GM11168 (cell line): Measurements from ENCODE around the gene UACA.
"Not testable (repeated sequence)": the region's sequence is repeated elsewhere in the genome, so short reads cannot be mapped to it uniquely, and the experiment has no call there.

Source experiments
- in situ Hi-C: fragments of 300-500 bp; cut with MboI; formaldehyde crosslinking; loops from one replicate; pipeline ENCODE4 v1.12.0; 2022; ENCODE audit warnings: low sequenced_read_pairs; ENCODE audit not compliant: unreplicated experiment

Gene UACA, protein sequence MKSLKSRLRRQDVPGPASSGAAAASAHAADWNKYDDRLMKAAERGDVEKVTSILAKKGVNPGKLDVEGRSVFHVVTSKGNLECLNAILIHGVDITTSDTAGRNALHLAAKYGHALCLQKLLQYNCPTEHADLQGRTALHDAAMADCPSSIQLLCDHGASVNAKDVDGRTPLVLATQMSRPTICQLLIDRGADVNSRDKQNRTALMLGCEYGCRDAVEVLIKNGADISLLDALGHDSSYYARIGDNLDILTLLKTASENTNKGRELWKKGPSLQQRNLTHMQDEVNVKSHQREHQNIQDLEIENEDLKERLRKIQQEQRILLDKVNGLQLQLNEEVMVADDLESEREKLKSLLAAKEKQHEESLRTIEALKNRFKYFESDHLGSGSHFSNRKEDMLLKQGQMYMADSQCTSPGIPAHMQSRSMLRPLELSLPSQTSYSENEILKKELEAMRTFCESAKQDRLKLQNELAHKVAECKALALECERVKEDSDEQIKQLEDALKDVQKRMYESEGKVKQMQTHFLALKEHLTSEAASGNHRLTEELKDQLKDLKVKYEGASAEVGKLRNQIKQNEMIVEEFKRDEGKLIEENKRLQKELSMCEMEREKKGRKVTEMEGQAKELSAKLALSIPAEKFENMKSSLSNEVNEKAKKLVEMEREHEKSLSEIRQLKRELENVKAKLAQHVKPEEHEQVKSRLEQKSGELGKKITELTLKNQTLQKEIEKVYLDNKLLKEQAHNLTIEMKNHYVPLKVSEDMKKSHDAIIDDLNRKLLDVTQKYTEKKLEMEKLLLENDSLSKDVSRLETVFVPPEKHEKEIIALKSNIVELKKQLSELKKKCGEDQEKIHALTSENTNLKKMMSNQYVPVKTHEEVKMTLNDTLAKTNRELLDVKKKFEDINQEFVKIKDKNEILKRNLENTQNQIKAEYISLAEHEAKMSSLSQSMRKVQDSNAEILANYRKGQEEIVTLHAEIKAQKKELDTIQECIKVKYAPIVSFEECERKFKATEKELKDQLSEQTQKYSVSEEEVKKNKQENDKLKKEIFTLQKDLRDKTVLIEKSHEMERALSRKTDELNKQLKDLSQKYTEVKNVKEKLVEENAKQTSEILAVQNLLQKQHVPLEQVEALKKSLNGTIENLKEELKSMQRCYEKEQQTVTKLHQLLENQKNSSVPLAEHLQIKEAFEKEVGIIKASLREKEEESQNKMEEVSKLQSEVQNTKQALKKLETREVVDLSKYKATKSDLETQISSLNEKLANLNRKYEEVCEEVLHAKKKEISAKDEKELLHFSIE (N-terminal part only)

DNA sequence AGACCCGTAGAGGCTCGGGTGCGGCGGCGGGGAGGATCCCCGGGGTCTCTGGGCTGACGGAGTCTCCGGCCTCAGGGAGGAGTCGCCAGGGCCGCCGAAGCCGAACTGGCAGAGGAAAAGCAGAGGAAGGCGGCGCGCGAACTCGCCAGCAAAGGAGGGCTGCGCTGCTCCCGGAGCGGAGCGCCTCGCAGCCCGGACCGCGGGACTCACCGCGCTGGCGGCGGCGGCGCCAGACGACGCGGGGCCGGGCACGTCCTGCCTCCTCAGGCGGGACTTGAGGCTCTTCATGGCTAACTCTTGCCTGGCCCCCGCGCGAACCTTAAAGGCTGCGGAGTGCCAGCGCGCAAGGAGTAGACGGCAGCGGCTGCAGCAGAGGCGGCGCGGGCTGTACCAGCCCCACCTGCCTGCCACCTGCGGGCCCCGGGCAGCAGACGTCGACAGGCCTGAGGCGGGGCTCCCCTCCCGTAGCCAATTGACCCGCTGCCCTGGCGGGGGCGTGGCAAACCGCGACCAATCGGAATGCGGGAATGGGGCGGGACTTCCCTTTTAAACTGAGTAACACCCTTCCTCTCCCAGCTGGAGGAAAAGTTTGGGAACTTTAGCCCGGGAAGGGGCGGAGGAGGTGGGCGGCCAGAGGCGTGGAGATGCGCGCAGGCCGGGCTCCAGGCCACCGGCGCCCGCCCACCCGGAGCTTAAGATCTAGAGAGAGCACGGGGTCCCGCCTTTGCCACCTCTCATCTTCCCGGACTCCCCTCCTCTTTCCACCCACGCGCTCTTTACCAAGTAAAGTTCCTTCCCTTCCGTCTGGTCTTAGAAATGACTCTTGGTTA is at the start of gene UACA:
Gene UACA, minus strand, starts transcription at position 439 of the 830 bp plus-strand sequence. Its CDS starts 151 bp downstream, at position 288.
- in situ Hi-C loops, result no loop called here

DNA sequence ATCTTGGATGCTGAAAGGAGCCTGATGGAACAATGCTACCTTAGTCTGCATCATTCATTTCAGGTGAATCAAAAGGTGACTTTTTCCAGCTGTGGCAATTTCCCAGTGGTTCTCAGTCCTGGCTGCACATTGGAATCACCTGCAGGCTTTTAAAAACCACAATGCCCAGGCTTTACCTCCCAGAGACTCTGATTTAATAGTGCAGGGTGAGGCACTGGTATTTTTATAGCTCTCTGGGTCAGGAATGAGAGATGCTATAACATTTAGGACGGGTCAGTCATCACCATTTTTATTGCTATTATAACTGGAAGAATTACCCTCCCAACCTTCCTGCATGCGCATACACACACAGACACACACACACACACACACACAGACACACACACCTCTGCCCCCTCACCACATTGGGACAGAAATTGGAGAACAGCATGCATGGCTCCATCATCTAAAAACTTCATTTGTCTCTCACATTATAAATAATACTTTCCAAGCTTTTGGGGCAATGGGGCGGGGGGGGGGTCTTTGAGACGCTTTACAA is 49.5 kb upstream of the UACA start:
- in situ Hi-C loops, result no loop called here

DNA sequence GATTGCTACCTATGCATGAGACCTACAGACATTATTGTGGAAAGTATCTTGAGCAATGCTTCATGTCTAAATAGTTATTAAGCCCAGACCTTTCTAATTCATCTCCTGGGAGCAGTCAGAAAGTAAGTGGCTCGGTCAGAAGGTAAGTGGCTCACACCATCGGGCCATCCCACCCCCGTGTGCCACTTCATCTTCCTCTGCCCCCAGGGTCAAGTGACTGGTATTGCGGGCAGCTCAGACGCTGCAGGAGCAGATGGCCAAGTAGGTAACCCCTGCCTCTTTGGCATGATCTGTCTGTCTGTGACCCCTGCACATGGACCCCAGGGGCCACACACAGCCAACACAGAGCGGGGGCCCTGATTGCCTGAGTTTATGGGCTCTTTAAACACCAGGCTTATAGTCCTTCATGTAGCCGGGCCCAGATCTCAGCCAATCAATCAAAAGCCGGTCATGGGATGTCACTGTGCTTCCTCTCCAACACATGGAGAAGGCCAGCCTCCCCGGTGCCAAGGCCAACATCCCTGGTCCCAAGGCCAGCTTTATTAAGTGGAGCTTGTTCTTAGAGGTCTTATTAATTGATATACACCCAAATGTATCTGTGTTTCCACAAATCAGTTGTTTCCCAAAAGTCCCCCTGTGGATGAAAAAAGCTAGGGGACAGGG is 47.7 kb upstream of the UACA start:
- in situ Hi-C loops, result no loop called here

DNA sequence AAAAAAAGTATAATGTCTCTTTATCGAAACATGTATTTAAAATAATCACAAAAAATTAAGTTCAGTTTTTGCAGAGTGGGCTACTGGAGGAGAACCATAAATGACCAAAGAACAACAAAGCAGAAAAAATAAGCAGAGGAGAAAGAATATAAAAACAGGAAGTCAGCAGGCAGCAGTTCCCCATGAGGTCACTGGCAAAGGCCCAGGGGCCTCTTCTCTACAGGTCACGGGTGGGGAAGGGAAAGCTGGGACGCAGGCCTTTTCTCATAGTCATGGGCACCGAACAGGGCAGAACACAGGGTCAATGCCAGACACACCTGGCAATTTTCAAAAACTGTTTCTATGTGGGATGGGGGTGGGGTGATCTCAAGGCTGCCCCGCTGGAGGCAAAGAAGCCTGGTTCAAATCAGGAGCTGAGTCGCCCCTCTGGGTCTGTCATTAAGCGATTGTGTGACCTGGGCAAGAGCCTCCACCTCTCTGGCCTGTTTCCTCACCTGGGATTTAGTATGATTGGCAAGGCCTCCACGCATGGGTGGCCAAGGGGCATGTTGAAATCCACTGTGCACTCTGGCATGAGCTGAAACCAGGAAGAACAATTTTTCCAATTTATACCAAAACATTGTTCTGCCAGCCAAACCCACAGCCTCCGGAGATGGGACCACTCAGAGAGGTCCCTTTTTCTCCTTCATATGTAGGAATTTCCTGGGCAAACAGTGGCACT is 43.8 kb upstream of the UACA start:
- in situ Hi-C loops, result no loop called here

DNA sequence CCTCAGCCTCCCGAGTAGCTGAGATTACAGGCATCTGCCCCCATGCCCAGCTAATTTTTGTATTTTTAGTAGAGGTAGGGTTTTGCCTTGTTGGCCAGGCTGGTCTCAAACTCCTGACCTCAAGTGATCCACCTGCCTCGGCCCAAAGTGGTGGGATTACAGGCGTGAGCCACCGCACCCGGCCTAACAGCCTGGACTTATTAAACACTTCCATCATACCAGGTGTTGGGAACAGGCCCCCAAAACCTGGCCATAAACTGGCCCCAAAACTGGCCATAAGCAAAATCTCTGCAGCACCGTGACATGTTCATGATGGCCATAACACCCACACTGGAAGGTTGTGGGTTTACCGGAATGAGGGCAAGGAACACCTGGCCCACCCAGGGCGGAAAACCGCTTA is 41.0 kb upstream of the UACA start:
- in situ Hi-C loops, result not testable (repeated sequence)

DNA sequence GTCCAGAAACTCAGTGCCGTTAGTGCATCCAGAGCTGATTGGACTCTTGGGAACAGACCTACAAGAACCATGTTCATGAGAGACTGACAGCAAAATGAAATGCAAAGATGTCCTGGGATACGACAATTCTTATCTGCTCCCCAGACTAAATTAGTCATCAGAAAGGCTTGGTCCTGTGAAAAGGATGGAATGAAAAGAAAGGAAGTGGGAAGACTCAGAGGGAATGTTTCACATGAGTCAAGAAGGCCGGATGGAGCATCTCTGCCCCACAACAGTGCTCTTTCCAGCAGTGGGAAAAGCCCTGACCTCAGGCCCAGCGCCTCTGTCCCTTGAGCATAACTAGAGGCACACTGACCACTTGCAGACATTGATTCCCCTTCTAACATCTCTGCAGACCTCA is 39.3 kb upstream of the UACA start:
- in situ Hi-C loops, result no loop called here

DNA sequence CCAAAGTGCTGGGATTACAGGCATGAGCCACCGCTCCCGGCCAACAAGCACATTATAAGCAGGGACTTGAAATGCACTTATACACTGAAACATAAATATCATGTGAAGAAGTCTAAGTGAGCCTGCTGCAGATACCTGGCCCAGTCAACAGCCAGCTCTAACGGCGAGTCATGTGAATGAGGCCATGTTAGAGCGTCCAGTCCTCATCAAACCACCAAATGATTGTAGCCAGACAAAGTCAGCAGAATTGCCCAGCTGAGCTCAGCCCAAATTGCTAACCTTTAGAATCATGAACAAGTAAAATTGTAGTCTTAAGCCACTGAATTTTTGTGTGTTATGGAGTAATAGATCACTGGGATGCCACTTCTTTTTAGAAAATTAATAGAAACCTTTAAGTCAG is 37.8 kb upstream of the UACA start:
- in situ Hi-C loops, result no loop called here

DNA sequence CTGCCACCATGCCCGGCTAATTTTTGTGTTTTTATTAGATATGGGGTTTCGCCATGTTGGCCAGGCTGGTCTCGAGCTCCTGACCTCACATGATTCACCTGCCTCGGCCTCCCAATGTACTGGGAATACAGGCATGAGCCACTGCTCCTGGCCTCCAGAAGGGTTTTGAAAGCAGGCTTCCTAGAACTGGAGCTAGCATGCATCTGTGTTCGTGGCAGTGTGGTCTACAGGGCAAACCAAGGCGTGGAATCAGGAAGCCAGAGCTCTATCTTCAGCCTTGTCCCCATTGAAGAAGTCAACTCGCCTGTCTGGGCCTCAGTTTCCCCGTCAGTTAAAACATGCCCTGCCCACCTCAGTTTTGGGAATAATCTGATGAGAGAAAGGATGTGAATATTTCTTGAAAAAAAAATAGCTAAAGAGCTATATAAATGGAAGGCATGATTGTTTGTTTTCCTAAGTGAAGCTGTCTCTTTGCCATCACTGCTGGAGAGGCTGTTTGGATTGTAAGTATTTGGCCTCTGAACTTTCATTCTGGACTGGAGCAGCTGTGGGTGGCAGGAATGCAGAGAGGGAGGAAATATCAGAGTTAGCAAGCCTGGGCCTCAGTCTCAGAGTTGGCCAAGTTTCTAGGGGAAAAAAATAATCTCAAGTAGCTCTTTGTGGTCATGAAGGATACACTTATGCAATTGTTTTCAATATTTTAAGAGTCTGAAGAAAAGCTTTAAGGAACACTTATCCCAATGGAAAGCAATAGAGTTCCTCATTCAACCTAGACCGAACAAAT is 36.5 kb upstream of the UACA start:
- in situ Hi-C loops, result no loop called here

DNA sequence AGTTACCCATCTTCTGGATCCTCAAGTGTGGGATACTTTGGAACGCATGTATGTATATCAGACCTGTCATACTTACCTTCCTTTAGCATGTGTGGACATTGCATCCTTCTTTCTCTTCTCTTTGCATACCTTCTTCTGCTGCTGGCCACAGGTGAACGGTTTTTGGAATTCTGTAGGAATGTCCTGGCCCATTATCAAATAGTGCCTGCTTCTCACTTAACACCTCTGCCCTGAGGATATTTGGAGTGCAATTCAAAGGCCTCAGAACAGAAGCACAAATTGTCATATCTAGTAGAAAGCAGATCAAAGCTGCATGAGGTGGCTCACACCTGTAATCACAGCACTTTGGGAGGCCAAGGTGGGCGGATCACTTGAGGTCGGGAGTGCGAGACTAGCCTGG is 34.1 kb upstream of the UACA start:
- in situ Hi-C loops, result no loop called here

DNA sequence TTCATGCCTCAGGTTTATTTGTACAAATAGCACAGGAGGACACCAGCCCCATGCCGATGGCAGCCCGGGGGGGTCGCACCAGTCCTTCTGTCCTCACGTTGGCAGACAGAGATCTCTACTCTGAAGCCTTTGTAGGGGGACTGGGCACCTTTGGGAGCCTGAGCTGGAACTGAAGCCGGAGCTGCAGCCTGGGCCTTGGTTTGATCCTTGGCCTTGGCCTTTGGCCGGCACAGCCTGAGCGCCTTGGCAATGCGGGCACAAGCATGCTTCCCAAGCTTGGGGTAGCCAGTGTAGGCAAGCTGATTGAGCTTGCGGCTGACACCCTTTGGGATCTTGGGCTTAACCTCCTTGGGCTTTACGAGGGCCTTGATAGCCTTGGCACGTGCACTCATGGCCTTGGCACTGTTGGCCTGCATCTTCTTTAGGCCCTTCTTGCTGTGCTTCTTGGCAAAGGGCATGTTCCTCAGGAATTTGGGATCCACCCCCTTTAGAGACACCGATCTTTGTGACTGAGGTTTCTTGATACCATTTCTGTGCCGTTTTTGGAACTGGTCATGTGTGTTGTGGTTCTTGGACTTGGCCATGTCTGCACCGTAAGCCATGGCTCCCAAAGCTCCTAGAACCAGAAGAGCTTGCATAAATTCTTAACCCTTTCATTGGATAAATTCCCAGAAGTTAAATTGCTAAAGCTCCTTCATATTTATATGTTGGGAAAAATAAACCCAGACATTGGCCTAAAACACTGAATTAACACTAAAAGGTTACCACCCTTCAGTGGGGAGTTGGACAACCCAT is 33.4 kb upstream of the UACA start:
- in situ Hi-C loops, result no loop called here

DNA sequence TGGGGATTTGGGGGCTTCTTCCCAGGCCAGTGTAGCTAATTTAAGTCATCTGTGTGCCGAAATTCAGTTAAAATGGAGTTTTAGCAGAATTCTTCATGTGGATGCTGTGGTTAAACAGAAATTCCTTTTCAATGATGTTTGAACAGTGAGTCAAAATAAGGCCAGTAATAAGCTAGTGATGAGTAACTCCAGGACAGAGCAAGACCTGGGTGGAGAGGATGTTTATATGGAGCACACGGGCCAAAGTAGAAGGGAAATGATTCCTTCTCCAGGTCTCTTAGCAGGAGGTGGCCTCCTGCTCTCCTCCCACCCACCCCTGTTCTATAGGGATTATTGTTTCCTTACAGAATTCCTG is 31.9 kb upstream of the UACA start:
- in situ Hi-C loops, result no loop called here

DNA sequence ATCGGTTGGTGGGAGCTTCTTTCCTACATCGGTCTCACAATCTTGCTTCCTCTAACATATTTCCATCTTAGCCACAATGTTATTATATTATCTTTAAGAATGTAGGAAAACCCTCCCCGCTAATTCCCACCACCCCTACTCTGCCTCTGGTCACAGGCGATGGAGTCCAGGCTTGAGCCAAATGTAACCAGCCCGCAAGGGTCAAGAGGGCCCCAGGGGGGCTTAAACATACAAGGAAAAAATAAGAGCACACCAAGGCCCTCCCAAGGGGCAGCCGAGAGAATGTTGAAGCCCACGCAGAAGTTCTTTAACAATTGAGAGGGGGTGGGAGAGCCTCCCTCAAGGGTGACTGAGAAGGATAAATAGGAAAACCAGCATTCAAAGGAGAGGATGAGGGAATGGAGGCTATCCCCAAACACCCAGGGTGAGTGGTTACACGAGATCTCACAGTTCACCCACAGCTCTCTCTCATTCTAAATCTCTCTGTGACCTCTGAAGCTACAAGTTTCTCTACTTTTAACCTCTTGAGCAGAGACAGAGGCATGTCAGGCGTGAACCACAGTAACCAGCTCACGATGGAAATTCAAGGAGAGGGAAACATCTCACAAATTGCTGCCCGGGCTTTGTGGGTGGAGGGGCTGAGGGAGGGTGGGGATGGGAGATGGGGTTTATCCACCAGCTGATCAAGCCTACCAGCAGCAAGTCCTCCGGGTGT is 31.4 kb upstream of the UACA start:
- in situ Hi-C loops, result no loop called here

DNA sequence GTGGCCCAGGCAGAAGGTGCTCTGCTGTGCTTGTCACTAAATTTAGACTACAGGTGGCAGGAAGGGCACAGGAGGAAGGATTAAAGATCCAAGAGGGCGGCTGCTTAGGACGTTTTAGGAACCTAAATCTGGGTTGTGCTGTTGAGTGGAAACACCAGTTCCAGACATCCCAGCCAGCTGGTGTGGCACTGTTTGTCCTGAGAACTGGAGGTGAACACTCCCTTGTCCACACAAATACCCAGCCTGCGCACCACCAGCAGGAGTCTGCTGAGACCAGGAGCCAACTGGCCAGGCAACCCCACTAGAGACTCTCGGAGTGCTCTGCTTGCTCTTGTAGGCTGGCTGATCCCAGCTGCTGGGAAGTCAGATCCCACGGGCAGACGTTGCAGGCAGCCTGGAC is 30.3 kb upstream of the UACA start:
- in situ Hi-C loops, result no loop called here

DNA sequence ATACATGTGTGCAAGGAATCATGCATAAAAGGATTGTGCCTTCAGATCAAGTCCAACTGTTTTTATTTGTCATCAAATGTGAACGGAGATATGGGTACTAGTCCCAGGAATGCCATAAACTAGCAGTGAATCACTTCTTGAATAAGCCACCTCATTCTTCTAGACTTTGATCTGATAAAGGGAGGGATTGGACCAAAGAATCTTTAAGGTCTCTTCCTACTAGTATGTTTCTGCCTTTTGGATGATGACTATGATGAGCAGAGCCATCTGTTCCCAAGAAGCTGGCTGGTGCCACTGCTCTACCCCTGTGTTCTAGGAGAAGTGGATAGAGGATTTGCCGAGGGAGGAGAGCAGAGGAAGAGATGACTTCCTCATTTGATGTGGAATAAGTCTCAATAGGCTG is 28.8 kb upstream of the UACA start:
- in situ Hi-C loops, result no loop called here

DNA sequence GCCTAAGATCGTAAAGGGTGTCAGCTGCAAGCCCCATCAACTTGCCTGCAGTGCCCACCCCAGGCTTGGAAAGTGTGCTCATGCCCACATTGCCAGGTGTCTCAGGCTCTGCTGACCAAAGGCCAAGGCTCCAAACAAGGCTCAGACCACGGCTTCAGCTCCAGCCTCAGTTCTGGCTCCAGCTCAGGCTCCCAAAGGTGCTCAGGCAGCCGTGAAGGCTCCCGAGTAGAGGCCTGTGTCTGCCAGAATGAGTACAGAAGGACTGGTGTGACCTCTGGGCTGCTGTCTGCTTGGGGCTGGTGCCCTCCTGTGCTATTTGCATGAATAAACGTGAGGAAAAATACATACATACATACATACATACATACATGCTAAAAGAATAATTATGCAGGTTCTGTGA is 27.9 kb upstream of the UACA start:
- in situ Hi-C loops, result no loop called here

DNA sequence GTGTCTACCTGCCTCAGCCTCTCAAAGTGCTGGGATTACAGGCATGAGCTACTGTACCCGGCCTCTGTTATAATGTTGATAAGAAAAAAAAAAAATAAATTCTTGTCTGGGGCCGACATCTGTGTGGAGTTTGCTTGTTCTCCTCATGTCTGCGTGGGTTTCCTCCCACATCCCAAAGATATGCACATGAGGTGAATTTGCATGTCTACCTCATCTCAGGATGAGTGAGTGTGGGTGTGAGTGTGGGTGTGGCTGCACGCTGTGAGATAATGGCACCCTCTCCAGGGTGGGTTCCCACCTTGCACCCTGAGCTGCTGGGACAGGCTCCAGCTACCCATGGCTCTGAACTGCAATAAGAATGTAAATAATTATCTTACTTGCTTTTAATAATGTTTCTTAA is 25.9 kb upstream of the UACA start:
- in situ Hi-C loops, result no loop called here
